HL-60 (cell line): ENCODE data around the gene KATNB1.

Experiments
- CTCF ChIP-seq: IDR thresholded peaks from one replicate; pipeline ENCODE4 v1.5.1; 2011; ENCODE audit warnings: low read length, control low read depth, inconsistent platforms; ENCODE audit not compliant: insufficient read depth
- GABPA ChIP-seq: IDR thresholded peaks from 2 replicates; pipeline ENCODE4 v1.6.1; 2012; ENCODE audit warnings: low read depth
- POLR2AphosphoS5 ChIP-seq: IDR thresholded peaks from 2 replicates; pipeline ENCODE4 v1.6.1; 2012; ENCODE audit warnings: low read depth
- REST ChIP-seq: IDR thresholded peaks from 2 replicates; pipeline ENCODE4 v1.6.1; 2012; ENCODE audit warnings: low read depth; ENCODE audit not compliant: insufficient replicate concordance

GRCh38 chr16:57699899-57700298 lies 35.7 kb upstream of the KATNB1 start:
- TF ChIP-seq GABPA (no peak), CTCF (no peak), REST (no peak), POLR2AphosphoS5 (no peak)
